Liver (tissue), 9 donors: ENCODE measurements around the gene PEAK3. TPM values are rescaled to one million over a fixed set of nuclear protein-coding genes. Genes with fewer than 3 reads are reported as not detected.
A peak's percentile ranks its signal among the peaks of the same experiment; 100 is the strongest.

Experiments
- DNase-seq: peaks from one replicate; pipeline ENCODE4 v3.0.0-alpha.2; 2017; ENCODE audit warnings: low spot score
- H3K27ac ChIP-seq, 2 donors: one replicate each; pipeline ENCODE4 v1.7.0; 2013; ENCODE audit warnings: inconsistent platforms in 2 of 2, low read length in 2 of 2, control low read depth in 1 of 2, low read depth in 1 of 2, mild to moderate bottlenecking in 1 of 2
- H3K27me3 ChIP-seq, 4 donors: one replicate each; pipeline versions ENCODE4 v1.6.1 to v1.7.0; 2013; ENCODE audit warnings: low read length in 3 of 4, inconsistent platforms in 1 of 4, mild to moderate bottlenecking in 1 of 4, moderate library complexity in 1 of 4; ENCODE audit not compliant: control insufficient read depth in 4 of 4, insufficient read depth in 4 of 4
- H3K36me3 ChIP-seq, 4 donors: one replicate each; pipeline versions ENCODE4 v1.6.1 to v1.7.0; 2013; ENCODE audit warnings: low read length in 3 of 4, mild to moderate bottlenecking in 3 of 4, low read depth in 1 of 4, moderate library complexity in 1 of 4; ENCODE audit not compliant: control insufficient read depth in 4 of 4, insufficient read depth in 3 of 4
- H3K4me1 ChIP-seq, 4 donors: one replicate each; pipeline versions ENCODE4 v1.6.1 to v1.7.0; 2013; ENCODE audit warnings: low read length in 3 of 4, mild to moderate bottlenecking in 3 of 4, moderate library complexity in 1 of 4; ENCODE audit not compliant: control insufficient read depth in 4 of 4, insufficient read depth in 4 of 4
- H3K4me3 ChIP-seq, 3 donors: one replicate each; pipeline versions ENCODE4 v1.6.1 to v1.7.0; 2013; ENCODE audit warnings: low read length in 3 of 3, control low read depth in 1 of 3, low read depth in 1 of 3, mild to moderate bottlenecking in 1 of 3
- H3K9ac ChIP-seq, 2 donors: one replicate each; pipeline ENCODE4 v1.7.0; 2013; ENCODE audit warnings: low read length in 2 of 2, mild to moderate bottlenecking in 2 of 2, moderate library complexity in 2 of 2, control low read depth in 1 of 2, low read depth in 1 of 2
- H3K9me3 ChIP-seq, 4 donors: one replicate each; pipeline versions ENCODE4 v1.6.1 to v1.7.0; 2013; ENCODE audit warnings: low read length in 3 of 4; ENCODE audit not compliant: control insufficient read depth in 4 of 4
- CTCF ChIP-seq: fragments of 150-350 bp; IDR thresholded peaks from 2 replicates; pipeline ENCODE4 v1.5.1; 2017; ENCODE audit warnings: improper control_type of control experiment, low read depth, low read length; ENCODE audit not compliant: missing input control
- EGR1 ChIP-seq, 2 donors: IDR thresholded peaks; 2 replicates each; pipeline ENCODE4 v1.6.1; 2016 to 2018; ENCODE audit warnings: antibody characterized with exemption in 2 of 2, low read depth in 2 of 2
- FOXA1 ChIP-seq: IDR thresholded peaks from 2 replicates; pipeline ENCODE4 v1.6.1; 2016; ENCODE audit warnings: antibody characterized with exemption
- FOXA2 ChIP-seq: IDR thresholded peaks from 2 replicates; pipeline ENCODE4 v1.6.1; 2016; ENCODE audit warnings: antibody characterized with exemption
- GABPA ChIP-seq, 2 donors: IDR thresholded peaks in 1 of 2; conservative IDR thresholded peaks in 1 of 2; 2 replicates each; pipeline ENCODE4 v1.6.1; 2016; ENCODE audit warnings: antibody characterized with exemption in 2 of 2, mild to moderate bottlenecking in 1 of 2, moderate library complexity in 1 of 2
- HNF4A ChIP-seq, 2 donors: conservative IDR thresholded peaks; 2 replicates each; pipeline ENCODE4 v1.6.1; 2016; ENCODE audit warnings: antibody characterized with exemption in 2 of 2, mild to moderate bottlenecking in 2 of 2
- HNF4G ChIP-seq: IDR thresholded peaks from 2 replicates; pipeline ENCODE4 v1.6.1; 2016; ENCODE audit warnings: antibody characterized with exemption
- JUND ChIP-seq, 2 donors: IDR thresholded peaks; 2 replicates each; pipeline ENCODE4 v1.6.1; 2016; ENCODE audit warnings: antibody characterized with exemption in 2 of 2
- NR2F2 ChIP-seq: IDR thresholded peaks from 2 replicates; pipeline ENCODE4 v1.6.1; 2016; ENCODE audit warnings: antibody characterized with exemption
- RAD21 ChIP-seq, 2 donors: IDR thresholded peaks; 2 replicates each; pipeline ENCODE4 v1.6.1; 2016; ENCODE audit warnings: antibody characterized with exemption in 2 of 2, mild to moderate bottlenecking in 2 of 2
- RXRA ChIP-seq, 2 donors: IDR thresholded peaks; 2 replicates each; pipeline ENCODE4 v1.6.1; 2017 to 2018; ENCODE audit warnings: antibody characterized with exemption in 2 of 2, mild to moderate bottlenecking in 1 of 2
- SP1 ChIP-seq: IDR thresholded peaks from 2 replicates; pipeline ENCODE4 v1.6.1; 2018; ENCODE audit warnings: antibody characterized with exemption, mild to moderate bottlenecking
- TAF1 ChIP-seq: conservative IDR thresholded peaks from 2 replicates; pipeline ENCODE4 v1.6.1; 2016; ENCODE audit warnings: antibody characterized with exemption, mild to moderate bottlenecking
- YY1 ChIP-seq: IDR thresholded peaks from 2 replicates; pipeline ENCODE4 v1.6.1; 2016; ENCODE audit warnings: antibody characterized with exemption, mild to moderate bottlenecking
- ZBTB33 ChIP-seq: IDR thresholded peaks from 2 replicates; pipeline ENCODE4 v1.6.1; 2016; ENCODE audit warnings: antibody characterized with exemption
- WGBS: extraction: QIAGEN DNeasy Blood & Tissue Kit; methylation state at CpG from one replicate; pipeline ENCODE4 v1.1.7; 2013; 5-methylcytosine and 5-hydroxymethylcytosine counted together
- polyA plus RNA-seq, 2 donors: library from polyadenylated mRNA; stranded (reverse) in 1 of 2; unstranded in 1 of 2; fragments of 200-250 nt in 1 of 2; fragments of >200 nt in 1 of 2; fragmentation: Nextera tagmentation in 1 of 2; extraction: Ambion mirVana in 1 of 2; gene quantifications; one replicate each; pipeline versions ENCODE4 v1.2.1 to v1.2.3, GENCODE V29; 2013 to 2015
- total RNA-seq, 2 donors: library from RNA; depleted of rRNA; stranded (reverse); fragments of >200 nt; gene quantifications; one replicate each; pipeline ENCODE4 v1.2.3, GENCODE V29; 2014
- TF ChIP-seq, protein P1 (sequence below): IDR thresholded peaks from 2 replicates; pipeline ENCODE4 v1.6.1; 2016; ENCODE audit warnings: antibody characterized with exemption, mild to moderate bottlenecking
- TF ChIP-seq, protein P2 (sequence below): IDR thresholded peaks from 2 replicates; pipeline ENCODE4 v1.6.1; 2016; ENCODE audit warnings: antibody characterized with exemption
- TF ChIP-seq, protein P3 (sequence below): IDR thresholded peaks from 2 replicates; pipeline ENCODE4 v1.6.1; 2016; ENCODE audit warnings: antibody characterized with exemption
- donor health status: healthy.
- donor health status: healthy.
- donor health status: healthy.
- donor health status: healthy.
- donor health status: healthy.

PEAK3 gene
- total and polyA plus RNA-seq, 4 donors: 0.09 to 0.67 (median 0.31) TPM

DNA sequence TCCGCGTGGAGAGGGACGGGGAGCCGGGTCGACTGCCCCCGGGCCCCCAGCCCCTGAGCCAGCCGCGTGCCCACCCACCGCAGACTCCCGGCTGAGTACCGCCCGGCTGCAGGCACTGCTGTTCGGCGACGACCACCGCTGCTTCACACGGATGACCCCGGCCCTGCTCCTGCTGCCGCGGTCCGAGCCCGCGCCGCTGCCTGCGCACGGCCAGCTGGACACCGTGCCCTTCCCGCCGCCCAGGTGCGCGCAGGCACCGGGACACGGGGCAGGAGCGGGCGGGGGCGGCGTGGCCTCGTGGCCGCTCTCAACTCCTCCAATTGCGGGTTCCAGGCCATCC lies 31.2 kb downstream of the PEAK3 start:
- DNase-seq: no peak
- 9% methylated on average over 40 of the region's 40 CpGs for WGBS
- Histone ChIP-seq H3K9me3 (no peaks in the 10 kb centered on the region), H3K4me1 (peaks cover 11 to 53% (median 26%) of the 10 kb centered on the region in 4 donors), H3K27ac (no peak overlapping the region), H3K9ac (no peak overlapping the region), H3K36me3 (peaks cover 0 to 17% (median 15%) of the 10 kb centered on the region in 4 donors), H3K4me3 (peak overlapping the region in 1 of 3 donors; percentile 14), H3K27me3 (peaks cover 0 to 28% (median 1%) of the 10 kb centered on the region in 4 donors)
- no peak for TF ChIP-seq FOXA2
- no peak for TF ChIP-seq HNF4G
- TF ChIP-seq TAF1: no peak
- TF ChIP-seq GABPA (IDR thresholded peaks at IDR 0.05 in 1 of 2, conservative IDR thresholded peaks at IDR 0.05 in 1 of 2): no peak
- TF ChIP-seq, protein P1, sequence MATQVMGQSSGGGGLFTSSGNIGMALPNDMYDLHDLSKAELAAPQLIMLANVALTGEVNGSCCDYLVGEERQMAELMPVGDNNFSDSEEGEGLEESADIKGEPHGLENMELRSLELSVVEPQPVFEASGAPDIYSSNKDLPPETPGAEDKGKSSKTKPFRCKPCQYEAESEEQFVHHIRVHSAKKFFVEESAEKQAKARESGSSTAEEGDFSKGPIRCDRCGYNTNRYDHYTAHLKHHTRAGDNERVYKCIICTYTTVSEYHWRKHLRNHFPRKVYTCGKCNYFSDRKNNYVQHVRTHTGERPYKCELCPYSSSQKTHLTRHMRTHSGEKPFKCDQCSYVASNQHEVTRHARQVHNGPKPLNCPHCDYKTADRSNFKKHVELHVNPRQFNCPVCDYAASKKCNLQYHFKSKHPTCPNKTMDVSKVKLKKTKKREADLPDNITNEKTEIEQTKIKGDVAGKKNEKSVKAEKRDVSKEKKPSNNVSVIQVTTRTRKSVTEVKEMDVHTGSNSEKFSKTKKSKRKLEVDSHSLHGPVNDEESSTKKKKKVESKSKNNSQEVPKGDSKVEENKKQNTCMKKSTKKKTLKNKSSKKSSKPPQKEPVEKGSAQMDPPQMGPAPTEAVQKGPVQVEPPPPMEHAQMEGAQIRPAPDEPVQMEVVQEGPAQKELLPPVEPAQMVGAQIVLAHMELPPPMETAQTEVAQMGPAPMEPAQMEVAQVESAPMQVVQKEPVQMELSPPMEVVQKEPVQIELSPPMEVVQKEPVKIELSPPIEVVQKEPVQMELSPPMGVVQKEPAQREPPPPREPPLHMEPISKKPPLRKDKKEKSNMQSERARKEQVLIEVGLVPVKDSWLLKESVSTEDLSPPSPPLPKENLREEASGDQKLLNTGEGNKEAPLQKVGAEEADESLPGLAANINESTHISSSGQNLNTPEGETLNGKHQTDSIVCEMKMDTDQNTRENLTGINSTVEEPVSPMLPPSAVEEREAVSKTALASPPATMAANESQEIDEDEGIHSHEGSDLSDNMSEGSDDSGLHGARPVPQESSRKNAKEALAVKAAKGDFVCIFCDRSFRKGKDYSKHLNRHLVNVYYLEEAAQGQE: no peak
- TF ChIP-seq JUND (IDR thresholded peaks at IDR 0.05): no peak
- no peak for TF ChIP-seq RAD21 (IDR thresholded peaks at IDR 0.05)
- TF ChIP-seq NR2F2: no peak
- TF ChIP-seq, protein P2, sequence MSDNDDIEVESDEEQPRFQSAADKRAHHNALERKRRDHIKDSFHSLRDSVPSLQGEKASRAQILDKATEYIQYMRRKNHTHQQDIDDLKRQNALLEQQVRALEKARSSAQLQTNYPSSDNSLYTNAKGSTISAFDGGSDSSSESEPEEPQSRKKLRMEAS: no peak
- no peak for TF ChIP-seq HNF4A (conservative IDR thresholded peaks at IDR 0.05)
- TF ChIP-seq, protein P3, sequence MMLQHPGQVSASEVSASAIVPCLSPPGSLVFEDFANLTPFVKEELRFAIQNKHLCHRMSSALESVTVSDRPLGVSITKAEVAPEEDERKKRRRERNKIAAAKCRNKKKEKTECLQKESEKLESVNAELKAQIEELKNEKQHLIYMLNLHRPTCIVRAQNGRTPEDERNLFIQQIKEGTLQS: no peak
- no peak for TF ChIP-seq YY1
- TF ChIP-seq EGR1 (IDR thresholded peaks at IDR 0.05; ENCODE audit: low read depth in 2 of 2): no peak
- TF ChIP-seq CTCF: no peak
- TF ChIP-seq ZBTB33: no peak
- no peak for TF ChIP-seq RXRA (IDR thresholded peaks at IDR 0.05)
- no peak for TF ChIP-seq FOXA1
- no peak for TF ChIP-seq SP1
